HepG2 (cell line): ENCODE results near the gene IQSEC1.

Experiments used
- ELF3 ChIP-seq: IDR thresholded peaks from 2 replicates; pipeline ENCODE4 v1.6.1; 2016; ENCODE audit warnings: missing genetic modification reagents, missing compliant biosample characterization
- EZH2 ChIP-seq: conservative IDR thresholded peaks from 2 replicates; pipeline ENCODE4 v1.6.1; 2012; ENCODE audit warnings: mild to moderate bottlenecking, low read depth, low read length, moderate library complexity
- HDAC1 ChIP-seq: sonication (generic); formaldehyde crosslinking; IDR thresholded peaks from 2 replicates; pipeline ENCODE4 v1.5.1; 2020; ENCODE audit warnings: mild to moderate bottlenecking, missing genetic modification reagents
- MYC ChIP-seq: sonication (generic); formaldehyde crosslinking; IDR thresholded peaks from 2 replicates; pipeline ENCODE4 v1.9.0; 2021; ENCODE audit warnings: missing genetic modification reagents, borderline replicate concordance
- MYNN ChIP-seq: sonication (generic); formaldehyde crosslinking; IDR thresholded peaks from 2 replicates; pipeline ENCODE4 v1.4.0; 2020; ENCODE audit warnings: mild to moderate bottlenecking, low read depth, missing genetic modification reagents
- NBN ChIP-seq: fragments of 450-650 bp; conservative IDR thresholded peaks from 2 replicates; pipeline ENCODE4 v1.6.1; 2017
- PCBP2 ChIP-seq: fragments of 200-400 bp; formaldehyde crosslinking; optimal IDR thresholded peaks from 2 replicates; pipeline ENCODE3; 2018; ENCODE audit warnings: low read length, low read depth; ENCODE audit not compliant: poor library complexity, severe bottlenecking
- RNF2 ChIP-seq: fragments of 450-650 bp; conservative IDR thresholded peaks from 2 replicates; pipeline ENCODE4 v1.6.1; 2016; ENCODE audit warnings: low read depth
- SUZ12 ChIP-seq: fragments of 150-350 bp; IDR thresholded peaks from 2 replicates; pipeline ENCODE4 v1.6.1; 2014; ENCODE audit warnings: low read depth, low read length
- TAF1 ChIP-seq: sonication (generic); formaldehyde crosslinking; IDR thresholded peaks from 2 replicates; pipeline ENCODE4 v1.4.0; 2020; ENCODE audit warnings: missing genetic modification reagents
- ZNF749 ChIP-seq: sonication (generic); formaldehyde crosslinking; IDR thresholded peaks from 2 replicates; pipeline ENCODE4 v1.8.0; 2022; ENCODE audit warnings: mild to moderate bottlenecking, missing genetic modification reagents, moderate library complexity, borderline replicate concordance

DNA sequence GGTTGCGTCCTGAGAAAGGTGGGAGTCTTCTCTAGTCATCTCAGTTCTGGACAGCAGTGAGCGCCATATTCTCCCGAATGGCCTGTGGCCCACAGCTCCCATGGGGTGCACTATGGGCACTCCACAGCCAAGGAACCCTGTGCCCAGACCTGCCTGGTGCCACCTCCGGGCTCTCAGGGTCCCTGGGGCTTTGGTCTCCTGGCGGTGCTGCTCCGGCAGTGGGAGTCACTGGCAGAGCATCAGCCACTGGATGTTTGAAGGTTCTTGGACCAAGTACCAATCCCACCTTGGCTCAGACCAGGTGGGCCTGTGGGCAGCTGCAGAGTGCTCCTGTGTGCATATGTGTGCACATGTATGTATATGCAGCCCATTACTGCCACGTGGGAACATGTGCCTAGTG is 163.5 kb downstream of the IQSEC1 start:
- TF ChIP-seq EZH2 (no peak), TAF1 (CRISPR knock-in tag) (no peak), PCBP2 (no peak), NBN (no peak), MYNN (CRISPR knock-in tag) (no peak), ZNF749 (CRISPR knock-in tag) (no peak), MYC (no peak), SUZ12 (no peak), ELF3 (CRISPR knock-in tag) (no peak), HDAC1 (no peak), RNF2 (no peak)
